ENCODE data around the gene CEBPB. TPM values are rescaled to one million over a fixed set of nuclear protein-coding genes. Genes with fewer than 3 reads are reported as not detected.

The CEBPB gene
- total and polyA plus RNA-seq, 2 experiments from 2014 or later: 22.0 to 22.9 TPM

DNA sequence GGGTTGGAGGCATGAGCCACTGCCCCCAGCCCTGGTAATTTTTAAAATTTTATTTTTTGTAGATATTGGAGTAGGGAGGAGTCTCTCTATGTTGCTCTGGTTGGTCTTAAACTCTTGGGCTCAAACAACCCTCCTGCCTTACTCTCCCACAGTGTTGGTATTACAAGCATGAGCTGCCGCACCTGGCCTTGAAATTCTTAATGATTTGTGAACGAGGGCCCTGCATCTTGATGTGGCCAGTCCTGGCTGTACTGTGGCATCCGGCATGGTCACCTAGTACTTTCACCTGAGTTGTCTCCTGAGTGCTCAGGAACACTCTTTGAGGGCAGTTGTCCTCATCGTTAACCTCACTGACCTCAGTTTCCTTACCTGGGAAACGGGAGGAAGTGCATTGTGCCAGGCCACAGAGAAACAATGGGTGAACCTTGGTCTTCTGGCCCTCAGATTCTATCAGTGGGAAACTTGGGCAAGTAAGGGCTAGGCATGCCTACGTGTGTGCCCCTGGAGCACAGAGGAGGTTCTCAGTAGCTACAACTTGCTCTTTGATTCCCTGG is 19.5 kb downstream of the CEBPB start:
- H3K27ac ChIP-seq: no peak overlapping the region
- no peak for DNase-seq (ENCODE audit: low read depth in 1 of 2, low spot score in 1 of 2)
- peaks cover 3% of the 10 kb centered on the region for H3K4me1 ChIP-seq (ENCODE audit: low read depth)
- H3K36me3 ChIP-seq: no peaks in the 10 kb centered on the region
- H3K27me3 ChIP-seq: peaks cover 2% of the 10 kb centered on the region
- TF ChIP-seq, protein P1, sequence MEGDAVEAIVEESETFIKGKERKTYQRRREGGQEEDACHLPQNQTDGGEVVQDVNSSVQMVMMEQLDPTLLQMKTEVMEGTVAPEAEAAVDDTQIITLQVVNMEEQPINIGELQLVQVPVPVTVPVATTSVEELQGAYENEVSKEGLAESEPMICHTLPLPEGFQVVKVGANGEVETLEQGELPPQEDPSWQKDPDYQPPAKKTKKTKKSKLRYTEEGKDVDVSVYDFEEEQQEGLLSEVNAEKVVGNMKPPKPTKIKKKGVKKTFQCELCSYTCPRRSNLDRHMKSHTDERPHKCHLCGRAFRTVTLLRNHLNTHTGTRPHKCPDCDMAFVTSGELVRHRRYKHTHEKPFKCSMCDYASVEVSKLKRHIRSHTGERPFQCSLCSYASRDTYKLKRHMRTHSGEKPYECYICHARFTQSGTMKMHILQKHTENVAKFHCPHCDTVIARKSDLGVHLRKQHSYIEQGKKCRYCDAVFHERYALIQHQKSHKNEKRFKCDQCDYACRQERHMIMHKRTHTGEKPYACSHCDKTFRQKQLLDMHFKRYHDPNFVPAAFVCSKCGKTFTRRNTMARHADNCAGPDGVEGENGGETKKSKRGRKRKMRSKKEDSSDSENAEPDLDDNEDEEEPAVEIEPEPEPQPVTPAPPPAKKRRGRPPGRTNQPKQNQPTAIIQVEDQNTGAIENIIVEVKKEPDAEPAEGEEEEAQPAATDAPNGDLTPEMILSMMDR (IDR thresholded peaks at IDR 0.05; ENCODE audit: low read depth, low read length): no peak
- H3K9me3 ChIP-seq (ENCODE audit: low read depth): no peaks in the 10 kb centered on the region
- no peak overlapping the region for H3K4me3 ChIP-seq

- no peaks in the 10 kb centered on the region for H3K36me3 ChIP-seq
- TF ChIP-seq, protein P1 (IDR thresholded peaks at IDR 0.05; ENCODE audit: low read depth, low read length): no peak
- DNase-seq (ENCODE audit: low read depth in 1 of 2, low spot score in 1 of 2): no peak
These were observed 20.5 kb downstream of the CEBPB start for GRCh38 chr20:50211091-50211490.

DNA sequence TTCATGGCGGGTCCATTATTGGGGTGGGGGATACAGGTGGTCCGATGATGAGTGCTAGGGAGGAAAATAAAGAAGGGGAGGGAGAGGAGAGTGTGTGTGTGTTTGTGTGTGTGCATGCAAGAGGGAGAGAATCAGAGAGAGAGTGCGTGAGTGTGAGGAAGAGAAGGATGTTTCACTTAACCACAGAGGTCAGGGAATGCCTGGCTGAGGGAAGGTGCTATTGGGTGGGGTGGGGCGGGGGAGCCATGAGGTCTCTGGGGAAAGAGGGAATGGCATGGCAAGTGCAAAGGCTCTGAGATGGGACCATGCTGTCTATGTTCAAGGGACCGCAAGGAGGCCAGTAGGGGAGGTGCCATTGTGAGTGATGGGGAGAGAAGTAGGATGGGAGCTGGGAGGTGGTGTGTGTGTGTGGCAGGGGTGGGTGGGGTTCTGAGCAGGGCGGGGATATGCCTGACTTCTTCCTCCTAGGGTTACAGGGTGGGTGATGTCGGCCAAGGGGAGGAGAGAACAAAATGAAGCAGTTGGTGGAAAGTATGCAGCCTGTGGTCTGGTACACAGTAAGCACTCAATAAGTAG is 23.0 kb downstream of the CEBPB start:
- no peak overlapping the region for H3K27ac ChIP-seq
- H3K4me3 ChIP-seq: no peak overlapping the region
- no peak for DNase-seq (ENCODE audit: low read depth in 1 of 2, low spot score in 1 of 2)
- H3K27me3 ChIP-seq: peaks cover 2% of the 10 kb centered on the region
- no peaks in the 10 kb centered on the region for H3K9me3 ChIP-seq (ENCODE audit: low read depth)
- H3K4me1 ChIP-seq (ENCODE audit: low read depth): peaks cover 18% of the 10 kb centered on the region
- H3K36me3 ChIP-seq: no peaks in the 10 kb centered on the region
- TF ChIP-seq, protein P1 (IDR thresholded peaks at IDR 0.05; ENCODE audit: low read depth, low read length): no peak

More at GRCh38 chr20:50211091-50211490, 20.5 kb downstream of the CEBPB start:
- Histone ChIP-seq H3K4me3 (no peak overlapping the region), H3K9me3 (ENCODE audit: low read depth) (no peaks in the 10 kb centered on the region), H3K4me1 (ENCODE audit: low read depth) (peaks cover 12% of the 10 kb centered on the region), H3K27me3 (peaks cover 2% of the 10 kb centered on the region), H3K27ac (no peak overlapping the region)

DNA sequence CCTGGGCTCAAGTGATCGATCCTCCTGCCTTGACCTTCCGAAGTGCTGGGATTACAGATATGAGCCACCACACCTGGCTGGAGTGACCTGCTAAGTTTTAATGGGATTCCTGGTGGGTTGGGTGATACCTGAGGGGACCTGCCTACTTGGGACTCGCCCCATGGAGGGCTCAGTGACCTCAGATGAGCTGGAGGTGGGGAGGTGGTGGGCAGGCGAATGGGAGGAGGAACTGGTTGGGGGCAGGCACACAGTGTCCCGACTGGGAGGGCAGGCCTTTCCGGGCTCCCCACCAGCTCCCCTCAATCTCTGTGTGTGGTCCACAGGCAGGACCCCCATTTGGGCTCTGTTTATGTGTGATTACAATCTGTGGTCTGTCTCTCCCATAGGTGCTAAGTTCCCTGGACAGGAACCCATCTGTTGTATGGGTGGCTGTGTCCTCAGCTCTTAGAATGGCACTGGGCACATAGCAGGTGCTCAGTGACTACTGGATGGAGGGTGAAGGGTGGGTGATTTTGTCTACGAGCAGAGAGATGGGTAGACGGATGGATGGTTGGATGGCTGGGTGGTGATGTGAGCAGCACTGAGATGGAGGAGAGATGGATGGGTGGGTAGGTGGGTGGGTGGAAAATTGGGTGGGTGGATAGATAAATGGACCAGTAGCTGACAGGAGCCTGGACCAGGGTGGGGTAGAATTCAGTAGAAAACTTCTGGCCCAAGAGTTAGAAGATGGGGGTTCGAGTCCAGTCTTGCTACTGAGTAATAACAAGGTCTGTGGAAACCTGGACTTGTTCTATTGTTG is 23.8 kb downstream of the CEBPB start:
- TF ChIP-seq, protein P1 (IDR thresholded peaks at IDR 0.05; ENCODE audit: low read depth, low read length): no peak
- Histone ChIP-seq H3K4me1 (ENCODE audit: low read depth) (peaks cover 18% of the 10 kb centered on the region), H3K36me3 (no peaks in the 10 kb centered on the region), H3K27me3 (peaks cover 2% of the 10 kb centered on the region), H3K9me3 (ENCODE audit: low read depth) (no peaks in the 10 kb centered on the region), H3K4me3 (no peak overlapping the region), H3K27ac (no peak overlapping the region)
- DNase-seq (ENCODE audit: low read depth in 1 of 2, low spot score in 1 of 2): no peak

- H3K27ac ChIP-seq: no peak overlapping the region
- TF ChIP-seq, protein P1 (IDR thresholded peaks at IDR 0.05; ENCODE audit: low read depth, low read length): no peak
These were observed 24.6 kb downstream of the CEBPB start for GRCh38 chr20:50215101-50215690.

More at GRCh38 chr20:50215101-50215690, 24.6 kb downstream of the CEBPB start:
- Histone ChIP-seq H3K4me1 (ENCODE audit: low read depth) (peaks cover 18% of the 10 kb centered on the region), H3K4me3 (no peak overlapping the region), H3K27me3 (peaks cover 2% of the 10 kb centered on the region), H3K36me3 (no peaks in the 10 kb centered on the region), H3K9me3 (ENCODE audit: low read depth) (no peaks in the 10 kb centered on the region)
- peak; percentile 29 to 77 for DNase-seq (ENCODE audit: low read depth in 1 of 2, low spot score in 1 of 2)
